ENCODE results near the gene PTPRK. TPM values are rescaled to one million over a fixed set of nuclear protein-coding genes. Genes with fewer than 3 reads are reported as not detected.

PTPRK gene
- total and polyA plus RNA-seq, 9 of the 15 experiments (the other 6 are each of a cell fraction or from before 2014, with no cell fraction given): 0.04 to 0.51 TPM; not detected in 7

DNA sequence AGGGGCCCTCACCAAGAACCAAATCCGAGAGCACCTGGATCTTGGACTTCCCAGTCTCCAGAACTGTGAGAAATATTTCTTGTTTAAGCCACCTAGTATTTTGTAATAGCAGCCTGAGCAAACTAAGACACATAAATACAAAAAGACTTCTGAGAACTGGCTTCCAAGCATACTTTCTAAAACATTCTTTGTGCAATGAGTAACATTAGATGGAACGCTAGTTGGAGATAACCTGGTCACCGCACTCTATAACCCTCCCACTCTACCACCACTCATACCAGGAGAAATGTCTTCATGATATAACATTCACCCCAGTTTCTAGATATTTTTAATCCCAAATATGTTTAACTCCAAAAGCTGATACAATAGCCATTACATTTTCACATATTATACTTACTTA is 450.0 kb downstream of the PTPRK start:
- Histone ChIP-seq H3K36me3 (ENCODE audit: control insufficient read depth, insufficient read depth, low read length) (no peaks in the 10 kb centered on the region), H3K27me3 (ENCODE audit: control insufficient read depth in 2 of 2, insufficient read depth in 2 of 2, low read length in 2 of 2) (no peaks in the 10 kb centered on the region), H3K9ac (ENCODE audit: insufficient read depth in 1 of 2, low read depth in 2 of 2, low read length in 2 of 2) (no peak overlapping the region), H2AFZ (ENCODE audit: low read depth, low read length) (no peak overlapping the region), H3K9me3 (replicated peaks; ENCODE audit: control insufficient read depth, insufficient read depth, low read depth, low read length) (0 out of 2 replicates have a peak, but pooled peaks cover 3% of the 10 kb centered on the region), H3K4me3 (no peak overlapping the region), H3K27ac (ENCODE audit: extremely low read depth, low read depth, low read length) (no peak overlapping the region), H3K9me1 (ENCODE audit: control insufficient read depth, insufficient read depth, low read length) (no peaks in the 10 kb centered on the region), H4K20me1 (replicated peaks; ENCODE audit: control insufficient read depth, insufficient read depth, low read length) (no peaks in the 10 kb centered on the region), H3K4me2 (ENCODE audit: insufficient read depth, low read length) (no peak overlapping the region), H3K4me1 (replicated peaks in 1 of 2; ENCODE audit: control insufficient read depth in 2 of 2, insufficient read depth in 2 of 2, low read length in 2 of 2) (no peaks in the 10 kb centered on the region), H3K79me2 (ENCODE audit: control insufficient read depth, insufficient read depth, low read length) (no peaks in the 10 kb centered on the region)
- FAIRE-seq: no peak
- whole genome bisulfite sequencing (ENCODE audit: insufficient coverage, low coverage, missing lambda C conversion rate): 0% methylated on average over 3 of the region's 3 CpGs
- in situ Hi-C loops (cut with MboI): no loop called here
- intact Hi-C loops (cut with micrococcal nuclease): no loop called here
- ChIA-PET POLR2A (no interaction called here), CTCF (ENCODE audit: low intra/inter-chr PET ratio) (no interaction called here)
- BruUV-seq (replicated peaks): no TSS peak
- DNase-seq (ENCODE audit: extremely low read depth in 1 of 4, low spot score in 3 of 4): no peak
- no peak for ATAC-seq
- TF ChIP-seq RB1 (IDR thresholded peaks at IDR 0.05; ENCODE audit: low read depth): no peak
- no peak for TF ChIP-seq BDP1 (IDR thresholded peaks at IDR 0.05; ENCODE audit: insufficient read depth, insufficient read length)
- no peak for TF ChIP-seq HCFC1 (IDR thresholded peaks at IDR 0.05; ENCODE audit: low read depth, low read length)
- TF ChIP-seq, protein P1, sequence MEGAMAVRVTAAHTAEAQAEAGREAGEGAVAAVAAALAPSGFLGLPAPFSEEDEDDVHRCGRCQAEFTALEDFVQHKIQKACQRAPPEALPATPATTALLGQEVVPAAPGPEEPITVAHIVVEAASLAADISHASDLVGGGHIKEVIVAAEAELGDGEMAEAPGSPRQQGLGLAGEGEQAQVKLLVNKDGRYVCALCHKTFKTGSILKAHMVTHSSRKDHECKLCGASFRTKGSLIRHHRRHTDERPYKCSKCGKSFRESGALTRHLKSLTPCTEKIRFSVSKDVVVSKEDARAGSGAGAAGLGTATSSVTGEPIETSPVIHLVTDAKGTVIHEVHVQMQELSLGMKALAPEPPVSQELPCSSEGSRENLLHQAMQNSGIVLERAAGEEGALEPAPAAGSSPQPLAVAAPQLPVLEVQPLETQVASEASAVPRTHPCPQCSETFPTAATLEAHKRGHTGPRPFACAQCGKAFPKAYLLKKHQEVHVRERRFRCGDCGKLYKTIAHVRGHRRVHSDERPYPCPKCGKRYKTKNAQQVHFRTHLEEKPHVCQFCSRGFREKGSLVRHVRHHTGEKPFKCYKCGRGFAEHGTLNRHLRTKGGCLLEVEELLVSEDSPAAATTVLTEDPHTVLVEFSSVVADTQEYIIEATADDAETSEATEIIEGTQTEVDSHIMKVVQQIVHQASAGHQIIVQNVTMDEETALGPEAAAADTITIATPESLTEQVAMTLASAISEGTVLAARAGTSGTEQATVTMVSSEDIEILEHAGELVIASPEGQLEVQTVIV (CRISPR knock-in tag; IDR thresholded peaks at IDR 0.05; ENCODE audit: borderline replicate concordance): no peak
- no peak for TF ChIP-seq ILK (tag; IDR thresholded peaks at IDR 0.05; ENCODE audit: borderline replicate concordance, low read depth)
- no peak for TF ChIP-seq CBX2 (IDR thresholded peaks at IDR 0.05; ENCODE audit: insufficient read depth, low read length, poor library complexity, severe bottlenecking)
- no peak for TF ChIP-seq ATF3 (IDR thresholded peaks at IDR 0.05)
- no peak for TF ChIP-seq ATF3 (CRISPR knock-in tag; conservative IDR thresholded peaks at IDR 0.05)
- TF ChIP-seq ATF7 (IDR thresholded peaks at IDR 0.05): no peak
- no peak for TF ChIP-seq ZNF121 (CRISPR knock-in tag; conservative IDR thresholded peaks at IDR 0.05)
- TF ChIP-seq, protein P2, sequence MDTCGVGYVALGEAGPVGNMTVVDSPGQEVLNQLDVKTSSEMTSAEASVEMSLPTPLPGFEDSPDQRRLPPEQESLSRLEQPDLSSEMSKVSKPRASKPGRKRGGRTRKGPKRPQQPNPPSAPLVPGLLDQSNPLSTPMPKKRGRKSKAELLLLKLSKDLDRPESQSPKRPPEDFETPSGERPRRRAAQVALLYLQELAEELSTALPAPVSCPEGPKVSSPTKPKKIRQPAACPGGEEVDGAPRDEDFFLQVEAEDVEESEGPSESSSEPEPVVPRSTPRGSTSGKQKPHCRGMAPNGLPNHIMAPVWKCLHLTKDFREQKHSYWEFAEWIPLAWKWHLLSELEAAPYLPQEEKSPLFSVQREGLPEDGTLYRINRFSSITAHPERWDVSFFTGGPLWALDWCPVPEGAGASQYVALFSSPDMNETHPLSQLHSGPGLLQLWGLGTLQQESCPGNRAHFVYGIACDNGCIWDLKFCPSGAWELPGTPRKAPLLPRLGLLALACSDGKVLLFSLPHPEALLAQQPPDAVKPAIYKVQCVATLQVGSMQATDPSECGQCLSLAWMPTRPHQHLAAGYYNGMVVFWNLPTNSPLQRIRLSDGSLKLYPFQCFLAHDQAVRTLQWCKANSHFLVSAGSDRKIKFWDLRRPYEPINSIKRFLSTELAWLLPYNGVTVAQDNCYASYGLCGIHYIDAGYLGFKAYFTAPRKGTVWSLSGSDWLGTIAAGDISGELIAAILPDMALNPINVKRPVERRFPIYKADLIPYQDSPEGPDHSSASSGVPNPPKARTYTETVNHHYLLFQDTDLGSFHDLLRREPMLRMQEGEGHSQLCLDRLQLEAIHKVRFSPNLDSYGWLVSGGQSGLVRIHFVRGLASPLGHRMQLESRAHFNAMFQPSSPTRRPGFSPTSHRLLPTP (IDR thresholded peaks at IDR 0.05; ENCODE audit: borderline replicate concordance, extremely low read depth, insufficient read length): no peak
- TF ChIP-seq, protein P3, sequence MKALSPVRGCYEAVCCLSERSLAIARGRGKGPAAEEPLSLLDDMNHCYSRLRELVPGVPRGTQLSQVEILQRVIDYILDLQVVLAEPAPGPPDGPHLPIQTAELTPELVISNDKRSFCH (CRISPR knock-in tag; IDR thresholded peaks at IDR 0.05): no peak
- TF ChIP-seq, protein P3 (tag; IDR thresholded peaks at IDR 0.05): no peak
- no peak for TF ChIP-seq PHTF2 (CRISPR knock-in tag; IDR thresholded peaks at IDR 0.05)

Data from K562 (cell line).